GM12873 (cell line): ENCODE data around the gene POLQ.

Experiments used
- CTCF ChIP-seq: IDR thresholded peaks from 2 replicates; pipeline ENCODE4 v1.5.1; 2012; ENCODE audit warnings: low read depth, mild to moderate bottlenecking, moderate library complexity, low read length, control low read depth; ENCODE audit not compliant: insufficient read depth; ENCODE audit errors: missing control alignments

POLQ gene

GRCh38 chr3:121463745-121464144 lies 82.0 kb downstream of the POLQ start:
- no peak for TF ChIP-seq CTCF

- no peak for TF ChIP-seq CTCF
Observed at GRCh38 chr3:121462565-121462964, 83.2 kb downstream of the POLQ start.

- TF ChIP-seq CTCF: no peak
Observed at GRCh38 chr3:121443456-121443855, 102.3 kb downstream of the POLQ start.

- TF ChIP-seq CTCF: no peak
Observed at GRCh38 chr3:121436641-121437040, 109.1 kb downstream of the POLQ start.

GRCh38 chr3:121436074-121436473 lies 109.7 kb downstream of the POLQ start:
- no peak for TF ChIP-seq CTCF

- no peak for TF ChIP-seq CTCF
Observed at GRCh38 chr3:121431726-121432517, 113.9 kb downstream of the POLQ start.

- TF ChIP-seq CTCF: no peak
Observed at GRCh38 chr3:121430664-121431215, 115.0 kb downstream of the POLQ start.
